Transverse colon (tissue), 4 donors: ENCODE data around the gene ACTR3. TPM values are rescaled to one million over a fixed set of nuclear protein-coding genes. Genes with fewer than 3 reads are reported as not detected.

ENCODE experiments used
- DNase-seq: peaks from one replicate; pipeline ENCODE4 v3.0.0-alpha.2; 2019
- H3K27ac ChIP-seq, 4 donors: fragments of 200-600 bp; sonication (generic); 2 replicates each; pipeline ENCODE4 v1.5.1; 2016 to 2018; ENCODE audit warnings: inconsistent platforms in 4 of 4
- H3K27me3 ChIP-seq: fragments of 200-600 bp; sonication (generic); 2 replicates; pipeline ENCODE4 v1.5.1; 2017; ENCODE audit warnings: inconsistent platforms
- H3K36me3 ChIP-seq, 4 donors: fragments of 200-600 bp; sonication (generic); 2 replicates each; pipeline ENCODE4 v1.5.1; 2017 to 2019; ENCODE audit warnings: inconsistent platforms in 4 of 4
- H3K4me1 ChIP-seq, 4 donors: fragments of 200-600 bp; sonication (generic); 2 replicates each; pipeline ENCODE4 v1.5.1; 2017 to 2020; ENCODE audit warnings: inconsistent platforms in 4 of 4
- H3K4me3 ChIP-seq, 4 donors: fragments of 200-600 bp; sonication (generic); 1 replicate in 1 of 4; 2 replicates in 3 of 4; pipeline versions ENCODE4 v1.5.1 to v1.6.1; 2017 to 2019; ENCODE audit warnings: inconsistent platforms in 4 of 4
- H3K9me3 ChIP-seq, 2 donors: fragments of 200-600 bp; sonication (generic); 2 replicates each; pipeline ENCODE4 v1.5.1; 2017 to 2019; ENCODE audit warnings: inconsistent platforms in 2 of 2
- EP300 ChIP-seq: sonication (generic); formaldehyde crosslinking; IDR thresholded peaks from one replicate; pipeline ENCODE4 v1.6.1; 2017; ENCODE audit warnings: antibody characterized with exemption, low read depth
- POLR2A ChIP-seq: fragments of 450-650 bp; IDR thresholded peaks from one replicate; pipeline ENCODE4 v1.6.1; 2016; ENCODE audit warnings: antibody characterized with exemption, mild to moderate bottlenecking, moderate library complexity
- POLR2AphosphoS5 ChIP-seq, 3 donors: sonication (generic); formaldehyde crosslinking; IDR thresholded peaks; one replicate each; pipeline ENCODE4 v1.6.1; 2016; ENCODE audit warnings: antibody characterized with exemption in 3 of 3
- WGBS, 2 donors: methylation state at CpG; one replicate each; pipeline ENCODE4 v1.1.5; 2018; ENCODE audit warnings: low coverage in 1 of 2; 5-methylcytosine and 5-hydroxymethylcytosine counted together
- in situ Hi-C, 4 donors: fragments of 200-750 bp; cut with MboI; loops; one replicate each; pipeline versions ENCODE4 v1.15.0 to v1.15.1; 2017; ENCODE audit warnings: low sequenced_read_pairs in 3 of 4, low pct_ligation_motif_present in 1 of 4, low pct_unique_long_range_greater_than_20kb in 1 of 4
- intact Hi-C: fragments of 100-400 bp; cut with DNase I; formaldehyde crosslinking; loops from one replicate; pipeline ENCODE4 v1.15.1; 2023; ENCODE audit warnings: low total_unique reads
- total RNA-seq, 4 donors: library from RNA; depleted of rRNA; stranded (reverse); fragments of >200 nt; gene quantifications; one replicate each; pipeline ENCODE4 v1.1.0, GENCODE V29; 2016
- TF ChIP-seq, protein P1 (sequence below), 5 experiments: fragments of 200-600 bp in 3 of 5; fragments of 450-650 bp in 2 of 5; sonication (generic) in 3 of 5; IDR thresholded peaks; 1 replicate in 2 of 5; 2 replicates in 3 of 5; pipeline ENCODE4 v1.5.1; 2016 to 2017; ENCODE audit warnings: antibody characterized with exemption in 5 of 5, inconsistent platforms in 3 of 5, mild to moderate bottlenecking in 2 of 5, moderate library complexity in 1 of 5

The ACTR3 gene
- total RNA-seq, 4 donors from 2014 or later = 68.8 to 143 (median 114) TPM

DNA sequence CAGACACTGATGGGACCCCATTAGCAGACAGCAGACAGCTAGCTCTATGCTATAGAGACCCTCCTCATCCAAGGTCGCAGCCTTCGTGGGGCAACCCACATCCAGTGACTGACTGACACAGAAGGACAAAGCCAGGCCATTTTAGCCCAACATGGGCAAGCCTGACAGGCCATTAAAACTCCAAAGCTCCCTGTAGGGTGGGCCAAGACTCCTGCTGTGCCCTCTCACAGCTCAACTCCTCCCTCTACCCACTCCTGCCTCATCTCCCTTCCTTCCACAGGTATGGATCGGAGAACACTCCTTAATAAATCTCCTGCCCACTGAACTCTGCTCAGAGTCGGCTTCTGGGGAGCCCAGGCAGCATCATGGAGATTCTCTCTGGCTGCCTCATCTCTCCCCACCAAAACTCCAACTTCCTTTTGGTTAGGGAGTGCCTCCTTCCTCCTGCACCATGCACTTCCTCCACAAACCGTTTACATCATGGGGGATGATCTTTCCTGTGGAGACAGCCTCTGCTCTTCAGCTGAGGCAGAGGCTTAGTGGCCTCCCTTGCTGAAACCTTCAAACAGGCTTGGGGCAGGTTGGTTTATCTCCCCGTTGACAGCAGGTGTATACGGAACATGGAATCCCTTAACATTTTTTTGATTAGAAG is 86.5 kb downstream of the ACTR3 start:
- H3K36me3 ChIP-seq = no peaks in the 10 kb centered on the region
- H3K27ac ChIP-seq = no peak overlapping the region
- DNase-seq = no peak
- in situ Hi-C loops (loop anchor here in 2 of 4 donors (10.0 kb wide), 1 partner anchor 578 kb away; no protein-coding TSS in a partner anchor), intact Hi-C loops (no loop called here)
- H3K27me3 ChIP-seq = no peaks in the 10 kb centered on the region
- H3K4me3 ChIP-seq = no peak overlapping the region
- peaks cover 0 to 8% (median 4%) of the 10 kb centered on the region in 4 donors for H3K4me1 ChIP-seq
- 82 to 100% methylated on average over 2 to 7 of the region's 7 CpGs for WGBS, 2 donors
- no peaks in the 10 kb centered on the region for H3K9me3 ChIP-seq
- no peak for TF ChIP-seq POLR2A
- no peak for TF ChIP-seq EP300
- TF ChIP-seq, protein P1, sequence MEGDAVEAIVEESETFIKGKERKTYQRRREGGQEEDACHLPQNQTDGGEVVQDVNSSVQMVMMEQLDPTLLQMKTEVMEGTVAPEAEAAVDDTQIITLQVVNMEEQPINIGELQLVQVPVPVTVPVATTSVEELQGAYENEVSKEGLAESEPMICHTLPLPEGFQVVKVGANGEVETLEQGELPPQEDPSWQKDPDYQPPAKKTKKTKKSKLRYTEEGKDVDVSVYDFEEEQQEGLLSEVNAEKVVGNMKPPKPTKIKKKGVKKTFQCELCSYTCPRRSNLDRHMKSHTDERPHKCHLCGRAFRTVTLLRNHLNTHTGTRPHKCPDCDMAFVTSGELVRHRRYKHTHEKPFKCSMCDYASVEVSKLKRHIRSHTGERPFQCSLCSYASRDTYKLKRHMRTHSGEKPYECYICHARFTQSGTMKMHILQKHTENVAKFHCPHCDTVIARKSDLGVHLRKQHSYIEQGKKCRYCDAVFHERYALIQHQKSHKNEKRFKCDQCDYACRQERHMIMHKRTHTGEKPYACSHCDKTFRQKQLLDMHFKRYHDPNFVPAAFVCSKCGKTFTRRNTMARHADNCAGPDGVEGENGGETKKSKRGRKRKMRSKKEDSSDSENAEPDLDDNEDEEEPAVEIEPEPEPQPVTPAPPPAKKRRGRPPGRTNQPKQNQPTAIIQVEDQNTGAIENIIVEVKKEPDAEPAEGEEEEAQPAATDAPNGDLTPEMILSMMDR (IDR thresholded peaks at IDR 0.05) = no peak
- no peak for TF ChIP-seq POLR2AphosphoS5 (IDR thresholded peaks at IDR 0.05)

DNA sequence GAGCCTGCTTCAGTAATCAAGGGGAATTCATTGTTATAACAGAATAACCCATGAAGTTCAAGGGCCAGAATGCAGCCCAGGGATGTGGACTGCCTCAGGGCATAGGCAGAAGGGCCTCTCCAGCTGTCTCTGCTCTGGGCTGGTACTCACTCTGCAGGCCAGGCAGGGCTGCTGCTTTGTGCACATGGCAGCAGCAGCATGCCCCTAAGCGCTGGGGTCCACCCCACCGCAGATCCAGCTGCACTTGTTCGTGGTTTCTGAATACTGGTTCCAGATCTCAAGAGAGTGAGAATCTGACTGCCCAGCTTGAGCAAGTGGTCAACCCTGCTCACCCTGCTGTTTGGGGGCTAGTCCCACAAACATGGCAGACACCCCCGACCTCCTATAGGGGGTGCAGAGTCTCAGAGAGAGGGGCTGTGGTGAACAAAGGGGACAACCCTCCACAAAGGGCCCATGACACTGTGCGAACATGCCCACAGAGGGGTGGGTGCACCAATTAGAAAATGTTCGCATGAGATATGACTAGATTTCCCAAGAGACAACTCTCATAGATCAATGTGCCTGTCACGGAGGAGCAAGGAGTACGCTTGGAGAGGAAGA is 87.3 kb downstream of the ACTR3 start:
- Histone ChIP-seq H3K9me3 (no peaks in the 10 kb centered on the region), H3K36me3 (no peaks in the 10 kb centered on the region), H3K27ac (no peak overlapping the region), H3K4me1 (peaks cover 0 to 8% (median 4%) of the 10 kb centered on the region in 4 donors), H3K27me3 (no peaks in the 10 kb centered on the region), H3K4me3 (no peak overlapping the region)
- no peak for DNase-seq
- intact Hi-C loops (no loop called here), in situ Hi-C loops (loop anchor here in 2 of 4 donors (10.0 kb wide), 1 partner anchor 578 kb away; no protein-coding TSS in a partner anchor)
- no peak for TF ChIP-seq POLR2AphosphoS5 (IDR thresholded peaks at IDR 0.05)
- no peak for TF ChIP-seq EP300
- TF ChIP-seq, protein P1 (IDR thresholded peaks at IDR 0.05) = no peak
- TF ChIP-seq POLR2A = no peak
- 50 to 77% methylated on average over 2 to 8 of the region's 8 CpGs for WGBS, 2 donors

DNA sequence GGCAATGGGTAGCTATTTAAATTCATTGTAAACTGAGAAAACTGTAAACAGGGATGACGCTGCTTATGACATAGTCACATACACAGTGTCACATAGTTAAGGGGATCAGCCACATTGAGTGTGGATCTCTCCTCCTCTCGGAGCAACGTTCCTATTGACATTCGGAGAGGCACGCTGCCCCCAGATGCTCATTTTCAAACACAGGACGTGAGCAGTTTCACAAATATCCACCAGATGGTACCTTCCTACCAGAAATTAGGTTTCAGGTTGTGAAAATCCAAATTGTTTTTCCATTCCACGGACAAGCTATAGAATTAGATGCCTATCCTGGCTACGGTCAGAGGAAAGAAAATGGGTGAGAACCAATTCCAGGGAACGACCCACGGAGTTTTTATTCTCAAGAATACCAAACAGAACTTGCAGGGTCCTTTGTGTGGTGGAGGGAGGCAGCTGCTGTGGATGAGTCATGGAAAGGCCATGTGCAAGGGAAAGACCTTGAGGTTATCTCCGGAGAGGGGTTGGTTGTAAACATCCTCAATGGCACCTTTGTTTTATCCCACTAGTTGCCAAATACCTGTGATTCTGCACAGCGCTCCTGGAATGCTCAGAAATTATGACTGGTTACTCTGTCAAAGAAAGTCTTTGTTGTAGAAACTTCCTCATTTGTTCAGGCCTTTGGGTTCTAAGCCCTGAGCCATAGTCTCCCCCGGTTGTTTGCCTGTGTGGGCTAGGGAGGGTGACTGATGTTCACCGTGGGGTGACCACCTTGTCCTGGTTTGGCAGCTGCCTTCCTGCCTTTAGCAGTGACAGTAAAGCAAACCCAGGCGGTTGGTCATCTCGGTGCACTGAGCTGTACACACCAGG is 88.0 kb downstream of the ACTR3 start:
- 20 to 40% methylated on average over 1 to 16 of the region's 16 CpGs for WGBS, 2 donors
- intact Hi-C loops = no loop called here
- H3K36me3 ChIP-seq = no peaks in the 10 kb centered on the region
- TF ChIP-seq, protein P1 (IDR thresholded peaks at IDR 0.05) = peak in 4 of 5 experiments; percentile 34 to 70 (median 50)
- TF ChIP-seq POLR2A = no peak
- TF ChIP-seq POLR2AphosphoS5 (IDR thresholded peaks at IDR 0.05) = no peak
- TF ChIP-seq EP300 = no peak
- H3K27me3 ChIP-seq = no peaks in the 10 kb centered on the region
- H3K27ac ChIP-seq = peak overlapping the region in 1 of 4 donors; percentile 8
- H3K9me3 ChIP-seq = no peaks in the 10 kb centered on the region
- in situ Hi-C loops = loop anchor here in 2 of 4 donors (10.0 kb wide), 1 partner anchor 577 kb away; no protein-coding TSS in a partner anchor
- H3K4me3 ChIP-seq = no peak overlapping the region
- peaks cover 0 to 8% (median 4%) of the 10 kb centered on the region in 4 donors for H3K4me1 ChIP-seq
- DNase-seq = no peak
